NCI-H2196 treated with DMSO at 0.1 percent for 48 hours (cell line): ENCODE data around the gene BABAM2.
"Not testable (repeated sequence)": the region's sequence is repeated elsewhere in the genome, so short reads cannot be mapped to it uniquely, and the experiment has no call there.

Experiments used
- DNase-seq: peaks from one replicate; lab custom pipeline; 2025; ENCODE audit not compliant: unreplicated experiment; lab: John Stamatoyannopoulos, UW

BABAM2 gene

DNA sequence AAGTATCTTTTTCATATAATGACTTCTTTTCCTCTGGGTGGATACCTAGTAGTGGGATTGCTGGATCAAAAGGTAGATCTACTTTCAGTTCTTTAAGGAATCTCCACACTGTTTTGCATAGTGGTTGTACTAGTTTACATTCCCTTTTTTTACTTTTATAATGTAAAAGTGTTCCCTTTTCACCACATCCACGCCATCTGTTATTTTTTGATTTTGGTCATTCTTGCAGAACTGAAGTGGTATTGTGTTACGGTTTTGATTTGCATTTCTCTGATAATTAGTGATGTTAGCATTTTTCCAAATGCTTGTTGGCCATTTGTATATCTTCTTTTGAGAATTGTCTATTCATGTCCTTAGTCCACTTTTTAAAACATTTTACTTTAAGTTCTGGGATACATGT lies 127.9 kb downstream of the BABAM2 start:
- not testable (repeated sequence) for DNase-seq

DNA sequence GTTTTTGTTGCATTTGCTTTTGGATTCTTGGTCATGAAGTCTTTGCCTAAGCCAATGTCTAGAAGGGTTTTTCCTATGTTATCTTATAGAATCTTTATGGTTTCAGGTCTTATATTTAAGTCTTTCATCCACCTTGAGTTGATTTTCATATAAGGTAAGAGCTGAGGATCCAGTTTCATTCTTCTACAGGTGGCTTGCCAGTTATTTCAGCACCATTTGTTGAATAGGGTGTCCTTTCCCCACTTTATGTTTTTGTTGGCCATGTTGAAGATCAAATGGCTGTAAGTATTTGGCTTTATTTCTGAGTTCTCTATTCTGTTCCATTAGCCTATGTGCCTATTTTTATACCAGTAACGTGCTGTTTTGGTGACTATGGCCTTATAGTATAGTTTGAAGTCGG lies 129.0 kb downstream of the BABAM2 start:
- not testable (repeated sequence) for DNase-seq

DNA sequence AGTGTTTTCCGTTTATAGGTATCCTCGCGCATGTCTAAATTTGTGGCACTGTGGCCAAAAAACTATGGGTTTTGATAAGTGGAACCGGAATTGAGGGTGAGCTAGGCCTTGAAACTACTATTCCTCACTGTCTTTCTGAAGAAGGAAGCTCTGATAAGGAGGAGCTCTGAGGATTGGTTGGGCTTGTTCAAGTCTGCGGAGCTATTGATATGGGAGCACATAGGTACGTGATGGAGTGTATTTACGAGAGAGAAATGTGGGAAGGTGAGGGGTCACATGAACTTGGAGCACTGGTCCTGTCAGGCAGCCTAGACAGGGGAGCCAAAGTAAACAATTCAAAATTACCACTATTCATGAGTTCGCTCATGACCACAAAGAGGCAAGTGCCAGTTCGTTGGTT lies 131.4 kb downstream of the BABAM2 start:
- DNase-seq, result no peak

DNA sequence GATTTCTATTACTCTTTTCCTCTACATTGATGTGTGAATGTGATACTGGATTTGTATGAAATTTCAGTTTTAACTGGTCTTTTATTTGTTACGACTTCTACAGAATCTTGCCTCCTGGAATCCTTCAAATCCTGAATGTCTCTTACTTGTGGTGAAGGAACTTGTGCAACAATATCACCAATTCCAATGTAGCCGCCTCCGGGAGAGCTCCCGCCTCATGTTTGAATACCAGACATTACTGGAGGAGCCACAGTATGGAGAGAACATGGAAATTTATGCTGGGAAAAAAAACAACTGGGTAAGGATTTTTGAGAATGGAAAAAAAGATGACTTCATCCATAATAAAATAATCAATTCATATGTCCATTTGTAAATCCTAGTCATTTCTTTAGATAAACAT lies 134.6 kb downstream of the BABAM2 start:
- DNase-seq, result no peak

DNA sequence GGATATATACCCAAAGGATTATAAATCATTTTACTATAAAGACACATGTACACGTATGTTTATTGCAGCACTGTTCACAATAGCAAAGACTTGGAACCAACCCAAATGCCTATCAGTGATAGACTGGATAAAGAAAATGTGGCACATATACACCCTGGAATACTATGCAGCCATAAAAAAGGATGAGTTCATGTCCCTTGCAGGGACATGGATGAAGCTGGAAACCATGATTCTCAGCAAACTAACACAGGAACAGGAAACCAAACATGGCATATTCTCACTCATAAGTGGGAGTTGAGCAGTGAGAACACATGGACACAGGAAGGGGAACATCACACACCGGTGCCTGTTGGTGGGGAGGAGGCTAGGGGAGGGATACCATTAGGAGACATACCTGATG lies 135.7 kb downstream of the BABAM2 start:
- not testable (repeated sequence) for DNase-seq

DNA sequence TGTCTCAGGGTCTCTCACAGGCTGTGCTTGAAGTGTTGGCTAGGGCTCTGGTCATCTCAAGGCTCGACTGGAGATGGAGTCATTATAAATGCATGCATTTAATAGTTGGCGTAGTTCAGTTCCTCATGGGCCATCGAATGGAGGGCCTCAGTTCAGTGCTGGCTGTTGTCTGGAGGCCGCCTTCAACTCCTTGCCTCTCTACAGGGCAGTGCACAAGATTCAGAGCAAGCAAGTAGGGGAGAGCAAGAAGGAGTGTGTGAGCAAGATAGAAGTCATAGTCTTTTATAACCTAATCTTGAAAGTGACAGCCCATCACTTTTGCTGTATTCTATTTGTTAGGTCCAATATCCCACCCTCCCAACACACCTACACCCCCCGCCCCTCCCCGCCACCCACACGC lies 137.5 kb downstream of the BABAM2 start:
- no peak for DNase-seq

DNA sequence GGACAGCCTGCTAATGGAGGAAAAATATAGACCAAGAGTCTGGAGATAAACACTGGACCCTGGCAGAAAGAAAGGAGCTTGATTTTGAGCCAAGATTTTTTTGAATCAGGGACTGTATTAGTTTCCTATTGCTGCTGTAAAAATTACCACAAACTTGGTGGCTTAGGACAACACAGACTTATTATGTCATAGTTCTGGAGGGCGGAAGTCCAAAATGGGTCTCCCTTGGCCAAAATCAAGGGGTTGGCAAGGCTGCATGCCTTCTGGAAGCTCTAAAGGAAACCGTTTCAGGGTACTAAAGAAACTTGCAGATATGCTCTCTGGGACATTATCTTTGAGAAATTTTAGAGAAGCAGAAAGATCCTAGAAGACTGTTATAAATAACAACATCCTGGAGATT lies 140.1 kb downstream of the BABAM2 start:
- DNase-seq, result no peak

DNA sequence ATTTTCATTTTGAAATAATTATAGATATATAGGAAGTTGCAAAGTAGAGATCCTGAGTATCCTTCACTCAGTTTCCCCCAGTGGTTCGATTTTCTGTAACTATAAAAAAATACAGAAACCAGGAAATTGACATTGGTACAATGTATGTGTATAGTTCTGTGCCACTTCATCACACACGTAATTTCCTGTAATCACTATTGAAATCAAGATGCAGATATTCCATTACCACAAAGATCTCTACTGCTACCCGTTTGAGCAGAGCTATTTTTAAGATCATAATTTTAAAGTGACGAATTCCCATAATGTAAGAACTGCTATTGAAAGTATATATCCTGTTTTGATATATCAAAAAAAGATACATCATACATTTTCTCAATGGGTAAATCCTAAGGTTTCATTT lies 142.3 kb downstream of the BABAM2 start:
- DNase-seq, result no peak

DNA sequence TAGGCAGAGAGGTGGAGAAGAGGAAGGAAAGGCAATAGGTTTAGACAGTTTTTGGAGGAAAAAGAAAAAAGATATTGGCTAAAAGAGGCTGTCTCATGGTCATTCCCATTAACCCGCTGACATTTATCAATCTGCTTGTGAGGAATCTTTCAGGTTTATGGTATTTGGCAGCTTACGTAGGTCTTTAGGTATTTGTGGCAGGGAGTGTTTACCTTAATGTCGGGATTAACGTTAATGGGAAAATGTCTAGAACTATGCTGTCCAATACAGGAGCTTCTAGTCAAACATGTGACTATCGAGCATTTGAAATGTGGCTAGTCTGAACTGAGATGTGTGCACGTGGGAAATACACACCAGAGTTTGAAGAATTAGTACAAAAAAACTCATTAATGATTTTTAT lies 144.2 kb downstream of the BABAM2 start:
- DNase-seq, result no peak

DNA sequence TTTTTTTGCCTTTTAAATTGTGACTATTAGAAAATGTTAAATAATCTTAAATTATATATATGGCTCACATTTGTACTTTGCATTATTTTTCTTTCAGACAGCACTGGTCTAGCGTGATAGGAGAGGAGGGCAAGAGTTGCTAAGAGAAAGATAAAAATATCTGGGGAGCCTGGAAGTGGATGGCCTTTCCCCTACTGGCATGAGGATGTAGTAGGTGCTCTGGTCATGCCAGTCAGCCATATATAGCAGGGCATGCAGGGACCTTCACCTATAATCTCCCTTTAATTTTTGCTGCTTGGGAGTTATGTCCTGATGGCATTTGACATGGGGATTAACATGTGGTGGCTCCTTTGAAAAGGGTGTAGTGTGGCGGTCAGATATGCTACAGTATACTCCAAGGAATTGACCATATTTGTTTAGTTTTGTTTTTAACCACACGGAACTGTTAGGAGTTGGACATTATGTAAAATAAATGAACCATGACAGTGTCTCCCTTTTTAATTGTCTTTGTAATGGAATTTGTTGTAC lies 144.7 kb downstream of the BABAM2 start:
- DNase-seq, result no peak

DNA sequence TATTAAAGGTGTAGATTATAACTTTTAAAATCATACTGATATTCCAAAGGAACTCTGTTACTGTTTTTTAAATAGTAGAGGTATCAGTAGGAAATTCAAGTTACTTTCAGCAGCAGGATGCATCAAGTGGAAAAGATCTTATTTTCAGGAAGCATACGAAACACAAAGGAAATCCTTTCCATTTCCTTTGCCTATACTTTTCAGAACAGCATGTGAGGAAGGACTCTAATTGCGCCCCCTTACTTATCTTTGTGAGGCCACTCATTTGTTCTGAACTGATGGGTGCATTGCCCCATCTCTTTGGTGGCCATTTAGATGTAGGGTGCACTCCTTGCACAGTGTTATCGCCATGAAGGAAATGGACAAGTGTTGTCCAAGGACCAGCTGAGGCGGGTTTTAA lies 145.3 kb downstream of the BABAM2 start:
- no peak for DNase-seq

DNA sequence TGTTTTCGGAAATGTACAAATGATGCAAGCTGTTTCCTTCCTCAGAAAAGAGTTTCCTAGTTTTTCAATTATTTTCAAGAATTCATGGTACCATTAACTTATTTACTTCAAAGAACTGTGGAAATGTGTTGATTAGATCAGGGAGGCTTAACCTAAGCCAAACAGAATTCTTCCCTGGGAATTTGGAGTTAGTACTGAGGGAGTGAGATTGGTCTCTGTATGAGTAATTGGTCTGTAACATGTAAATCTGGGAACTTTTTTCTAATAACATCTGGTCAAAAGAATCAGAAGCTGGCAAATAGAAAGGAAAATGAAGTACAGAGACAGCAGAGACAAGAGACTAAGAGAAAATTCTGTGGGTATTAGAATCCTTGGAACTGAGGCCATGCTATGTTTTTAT lies 145.8 kb downstream of the BABAM2 start:
- DNase-seq, result no peak

DNA sequence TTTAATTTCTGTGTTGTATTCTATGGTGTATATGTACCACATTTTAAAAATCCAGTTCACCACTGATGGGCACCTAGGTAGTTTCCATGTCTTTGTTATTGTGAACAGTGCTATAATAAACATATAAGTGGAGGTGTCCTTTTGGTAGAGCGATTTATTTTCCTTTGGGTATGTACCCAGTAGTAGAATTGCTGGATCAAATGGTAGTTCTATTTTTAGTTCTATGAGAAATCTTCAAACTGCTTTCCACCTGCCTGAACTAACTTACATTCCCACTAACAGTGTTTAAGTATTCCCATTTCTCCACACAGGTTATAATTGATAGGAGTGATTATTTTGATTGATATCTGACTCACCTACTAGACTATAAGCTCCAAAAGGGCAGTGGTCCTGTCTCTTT lies 148.2 kb downstream of the BABAM2 start:
- no peak for DNase-seq

DNA sequence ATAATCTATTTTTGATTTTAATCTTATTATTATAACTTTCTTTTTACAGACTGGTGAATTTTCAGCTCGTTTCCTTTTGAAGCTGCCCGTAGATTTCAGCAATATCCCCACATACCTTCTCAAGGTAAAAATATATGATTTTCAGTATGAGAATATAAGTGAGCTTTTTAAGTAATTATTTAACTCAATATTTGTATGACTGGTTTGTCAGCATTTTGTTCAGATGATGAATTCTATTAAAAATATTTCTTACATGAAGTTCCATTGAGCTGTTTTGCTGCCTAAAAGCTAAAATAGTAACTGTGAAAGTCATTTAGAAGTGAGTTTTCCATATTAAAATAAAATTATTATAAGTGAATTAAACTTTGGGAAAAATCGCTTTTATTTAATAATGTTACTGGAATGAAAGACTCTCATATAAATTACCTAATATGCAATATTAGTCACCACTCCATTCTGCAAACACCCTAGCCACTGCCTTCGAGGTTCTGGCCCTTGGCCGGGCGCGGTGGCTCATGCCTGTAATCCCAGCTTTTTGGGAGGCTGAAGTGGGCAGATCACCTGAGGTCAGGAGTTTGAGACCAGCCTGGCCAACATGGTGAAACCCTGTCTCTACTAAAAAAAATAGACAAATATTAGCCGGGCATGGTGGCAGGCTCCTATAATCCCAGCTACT lies 155.3 kb downstream of the BABAM2 start:
- DNase-seq, result no peak

DNA sequence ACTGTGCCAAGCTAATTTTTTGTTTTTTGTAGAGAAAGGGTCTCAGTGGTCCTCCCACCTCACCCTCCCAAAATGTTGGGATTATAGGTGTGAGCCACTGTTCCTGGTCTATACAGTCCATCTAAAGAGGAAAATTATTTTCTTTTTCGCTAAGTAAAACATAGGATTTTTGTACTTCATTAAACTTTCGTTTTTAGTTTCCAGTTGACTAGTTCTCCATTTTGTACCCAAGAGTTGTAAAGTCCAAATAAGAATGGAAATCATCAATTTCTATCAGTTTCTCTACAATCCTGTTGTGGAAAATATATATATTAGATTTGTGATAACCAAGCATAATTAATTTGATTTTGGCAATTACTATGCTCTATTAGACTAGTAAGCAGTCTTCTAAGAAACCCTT lies 156.4 kb downstream of the BABAM2 start:
- DNase-seq, result no peak

DNA sequence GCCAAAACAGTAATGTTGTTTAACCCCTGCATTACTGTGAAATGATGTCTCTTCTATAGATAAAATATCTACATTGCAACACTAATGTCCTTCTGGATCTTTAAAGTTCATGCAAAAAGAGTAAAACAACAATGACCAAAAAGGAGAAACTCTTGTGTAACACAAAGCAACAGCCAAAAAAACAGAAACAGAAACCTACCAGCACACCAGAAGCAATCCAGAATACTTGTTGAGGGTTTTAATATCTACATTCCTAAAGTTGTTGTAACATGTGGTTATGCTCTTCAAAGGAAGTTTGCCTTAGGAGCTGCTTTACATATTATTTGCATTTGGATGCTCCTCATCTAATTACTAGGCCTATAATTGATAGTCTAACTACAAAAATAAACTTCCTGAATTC lies 157.2 kb downstream of the BABAM2 start:
- no peak for DNase-seq

DNA sequence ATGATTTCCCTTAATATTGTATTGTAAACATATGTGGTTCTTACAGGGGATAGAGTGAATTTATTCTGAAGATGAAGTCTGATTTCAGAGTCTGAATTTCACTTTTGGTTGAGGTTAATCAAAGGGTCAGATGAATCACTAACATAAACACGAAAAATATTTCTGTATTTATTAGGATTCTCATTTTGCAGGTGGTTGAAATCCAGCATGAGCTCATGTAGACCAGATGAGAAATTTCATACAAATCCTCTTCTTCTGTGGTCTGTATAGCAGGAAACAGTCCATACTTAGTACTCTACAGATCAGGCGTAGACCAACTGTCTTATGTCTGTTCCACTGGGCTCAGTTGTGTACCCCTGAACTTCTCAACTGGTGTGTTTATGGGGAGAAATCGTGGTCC lies 157.8 kb downstream of the BABAM2 start:
- no peak for DNase-seq

DNA sequence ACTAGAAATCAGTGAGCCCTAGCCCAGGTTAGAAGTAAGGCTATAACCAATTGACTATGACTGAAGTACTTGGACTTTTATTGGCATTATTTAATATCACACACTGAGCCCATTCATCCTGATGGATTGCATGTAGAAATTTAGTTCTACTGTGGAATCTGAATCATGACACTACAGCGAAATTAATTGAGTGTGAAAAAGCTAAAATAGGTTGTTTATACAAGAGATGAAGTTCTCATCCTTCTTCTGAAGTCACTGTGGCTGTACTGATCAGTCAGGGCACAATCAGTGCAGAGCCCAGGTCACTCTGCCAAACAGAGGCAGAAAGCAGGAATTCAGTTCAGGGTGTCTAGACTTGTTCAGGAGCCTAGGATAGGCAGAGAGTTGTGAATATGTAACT lies 158.9 kb downstream of the BABAM2 start:
- no peak for DNase-seq

DNA sequence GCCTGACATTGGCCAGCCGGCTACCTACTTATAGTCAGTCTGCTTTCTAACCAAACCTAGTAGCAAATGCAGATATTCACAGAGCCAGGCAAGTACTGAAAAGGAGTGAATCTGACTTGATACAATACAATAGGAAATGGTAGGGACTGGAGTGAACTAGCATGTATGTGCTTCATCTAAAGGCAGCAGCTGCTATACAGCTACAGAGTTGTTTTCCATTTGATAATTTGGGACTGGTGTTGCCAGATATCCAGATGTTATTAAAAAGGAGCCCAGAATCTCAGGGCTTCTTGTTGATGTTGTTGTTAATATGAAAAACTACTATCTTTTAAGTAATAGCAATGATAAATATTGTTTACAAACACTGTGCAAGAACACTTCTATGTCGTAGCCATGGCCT lies 159.4 kb downstream of the BABAM2 start:
- DNase-seq, result no peak

DNA sequence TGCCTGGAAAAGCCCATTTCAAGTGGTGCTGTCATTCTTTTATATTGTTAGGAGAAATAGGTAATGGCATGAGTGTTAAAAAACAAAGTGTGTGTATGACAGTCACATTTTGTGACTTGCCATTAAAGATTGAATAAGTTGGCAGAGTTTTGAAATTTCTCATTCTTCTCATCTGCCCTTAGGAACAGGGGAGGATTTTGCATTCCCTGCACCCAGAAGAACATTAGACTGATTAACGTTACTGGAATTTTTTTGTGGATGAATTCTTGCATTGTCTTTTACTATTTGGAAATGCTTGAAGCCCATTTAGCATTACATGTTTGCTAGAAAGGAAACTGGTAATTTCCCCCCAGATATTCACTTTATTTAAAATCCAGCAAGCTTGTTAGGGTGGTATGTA lies 162.2 kb downstream of the BABAM2 start:
- no peak for DNase-seq

DNA sequence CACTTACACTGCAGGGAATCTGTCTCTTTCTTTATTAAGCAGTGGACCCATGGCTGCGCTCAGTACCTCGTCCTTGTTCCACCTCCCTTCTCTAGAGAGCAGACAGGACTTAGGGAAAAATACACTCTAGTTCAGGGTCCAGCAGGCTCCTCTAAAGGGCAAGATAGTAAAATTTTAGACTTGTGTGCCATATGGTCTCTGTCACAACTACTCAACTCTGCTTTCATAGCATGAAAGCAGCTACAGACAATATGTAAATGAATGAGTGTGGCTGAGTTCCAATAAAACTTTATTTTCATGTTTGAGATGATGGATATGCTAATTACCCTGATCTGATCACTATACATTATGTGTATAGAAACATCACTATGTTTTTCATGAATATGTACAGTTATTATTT lies 163.1 kb downstream of the BABAM2 start:
- DNase-seq, result no peak

DNA sequence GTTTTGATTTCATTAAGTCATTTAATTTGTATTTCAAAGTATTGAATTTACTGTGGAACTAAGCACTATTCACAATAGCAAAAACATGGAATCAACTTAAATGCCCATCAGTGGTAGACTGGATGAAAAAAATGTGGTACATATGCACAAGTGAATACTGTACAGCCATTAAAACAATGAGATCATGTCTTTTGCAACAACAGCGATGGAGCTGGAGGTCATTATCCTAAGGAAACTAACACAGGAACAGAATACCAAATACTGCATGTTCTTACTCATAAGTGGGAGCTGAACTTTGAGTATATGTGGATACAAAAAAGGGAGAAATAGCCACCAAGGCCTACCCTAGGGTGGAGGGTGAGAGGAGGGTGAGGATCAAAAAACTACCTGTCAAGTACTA lies 164.4 kb downstream of the BABAM2 start:
- no peak for DNase-seq

DNA sequence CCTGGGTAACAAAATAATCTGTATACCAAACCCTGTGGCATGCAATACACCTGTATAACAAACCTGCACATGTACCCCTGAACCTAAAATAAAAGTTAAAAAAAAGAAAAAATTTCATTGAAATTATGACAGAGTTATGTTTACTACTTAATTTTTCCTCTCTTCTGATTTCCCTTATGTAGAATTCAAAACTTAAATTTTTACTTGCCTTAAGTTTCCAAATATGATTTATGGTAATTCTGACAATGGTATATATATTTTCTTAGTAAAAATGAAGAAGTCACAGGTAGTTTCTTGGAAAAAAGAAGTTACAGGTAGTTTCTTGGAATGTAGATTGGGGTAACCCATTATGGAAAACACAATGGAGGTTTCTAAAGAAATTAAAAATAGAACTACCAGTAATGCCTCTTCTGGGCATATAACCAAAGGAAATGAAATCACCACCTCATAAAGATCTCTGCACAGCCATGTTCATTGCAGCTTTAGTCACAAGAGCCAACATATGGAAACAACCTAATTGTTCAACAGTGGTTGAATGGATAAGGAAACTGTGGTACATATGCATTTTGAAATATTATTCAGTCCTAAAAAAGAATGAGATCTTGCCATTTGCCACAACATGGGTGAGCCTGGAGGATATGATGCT lies 164.9 kb downstream of the BABAM2 start:
- no peak for DNase-seq
